A673 (cell line): ENCODE measurements around the gene JSRP1.

Source experiments
- CTCF ChIP-seq: fragments of 300-800, 200-600 bp; sonication (generic); conservative IDR thresholded peaks from 2 replicates; pipeline ENCODE4 v1.5.1; 2017; ENCODE audit warnings: low read depth, mild to moderate bottlenecking, antibody characterized with exemption, low read length, moderate library complexity, mixed read lengths
- EZH2 ChIP-seq: fragments of 200-600 bp; sonication (generic); IDR thresholded peaks from 2 replicates; pipeline ENCODE4 v1.6.1; 2017; ENCODE audit warnings: borderline replicate concordance, low read depth, mild to moderate bottlenecking, mixed read lengths, antibody characterized with exemption, low read length; ENCODE audit not compliant: poor library complexity, severe bottlenecking

- TF ChIP-seq EZH2 = no peak
- no peak for TF ChIP-seq CTCF
These were observed 32.8 kb downstream of the JSRP1 start for GRCh38 chr19:2223391-2223790.
